HUDEP-2 (cell line): ENCODE results near the gene RFX8.
"Not testable (repeated sequence)": the region's sequence is repeated elsewhere in the genome, so short reads cannot be mapped to it uniquely, and the experiment has no call there.

ENCODE experiments used
- DNase-seq, 76 experiments: peaks; one replicate each; lab custom pipeline; 2025; ENCODE audit not compliant: unreplicated experiment in 76 of 76; lab: John Stamatoyannopoulos, UW

Gene RFX8

DNA sequence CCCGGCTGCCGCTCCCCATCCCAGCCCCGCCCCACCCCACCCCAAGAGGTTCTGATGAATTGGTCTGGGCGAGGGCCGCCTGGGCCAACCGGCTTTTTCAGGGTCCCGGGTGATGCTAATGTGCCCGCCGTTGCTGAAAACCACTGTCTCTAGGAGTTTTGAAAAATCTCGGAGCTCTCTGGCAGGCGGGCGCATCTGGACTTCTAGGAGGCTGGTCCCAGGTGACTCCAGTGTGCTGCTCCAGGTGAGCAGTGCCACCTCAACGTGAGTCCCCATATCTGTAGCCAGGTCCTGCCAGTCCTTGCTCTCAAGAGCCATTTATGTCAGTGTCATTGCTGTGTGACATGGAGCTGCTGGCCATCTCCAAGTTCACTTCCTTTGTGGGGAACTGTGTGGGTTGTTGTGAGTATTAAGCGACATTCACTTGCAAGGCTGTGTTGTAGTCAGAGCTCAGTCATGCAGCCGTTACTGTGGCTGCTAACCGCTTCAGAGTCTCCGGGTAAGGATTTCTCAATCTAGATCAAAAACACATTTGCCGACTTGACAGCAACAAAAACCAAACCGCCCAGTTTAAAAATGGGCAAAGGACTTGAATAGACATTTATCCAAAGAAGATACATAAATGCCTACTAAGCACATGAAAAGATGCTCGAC, at the start of gene RFX8:
TSS of gene RFX8 (minus strand) at position 382 of the 654 bp plus-strand sequence. CDS start 8,264 bp downstream, outside the sequence.
- DNase-seq, result no peak

- DNase-seq, result no peak
Observed at GRCh38 chr2:101521487-101521886, 46.6 kb upstream of the RFX8 start.

DNA sequence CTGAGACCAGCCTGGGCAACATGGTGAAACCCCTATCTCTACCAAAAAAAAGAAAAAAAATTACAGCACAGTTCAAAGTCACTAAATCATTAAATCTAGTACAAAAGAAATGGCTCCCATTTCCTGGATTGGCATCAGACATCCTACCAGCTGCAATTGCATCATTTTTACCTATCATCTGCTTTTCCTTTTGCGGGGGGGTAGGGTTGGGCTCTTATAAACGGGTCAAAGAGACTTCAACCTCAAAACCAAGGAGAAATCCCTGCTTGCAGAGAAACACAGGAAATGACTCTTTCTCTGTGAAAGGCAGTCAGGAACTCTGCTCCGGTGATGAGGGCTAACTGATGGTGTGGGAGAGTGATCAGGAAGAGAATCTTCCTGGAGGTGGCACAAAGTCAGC, 45.3 kb upstream of the RFX8 start:
- DNase-seq, result no peak

DNA sequence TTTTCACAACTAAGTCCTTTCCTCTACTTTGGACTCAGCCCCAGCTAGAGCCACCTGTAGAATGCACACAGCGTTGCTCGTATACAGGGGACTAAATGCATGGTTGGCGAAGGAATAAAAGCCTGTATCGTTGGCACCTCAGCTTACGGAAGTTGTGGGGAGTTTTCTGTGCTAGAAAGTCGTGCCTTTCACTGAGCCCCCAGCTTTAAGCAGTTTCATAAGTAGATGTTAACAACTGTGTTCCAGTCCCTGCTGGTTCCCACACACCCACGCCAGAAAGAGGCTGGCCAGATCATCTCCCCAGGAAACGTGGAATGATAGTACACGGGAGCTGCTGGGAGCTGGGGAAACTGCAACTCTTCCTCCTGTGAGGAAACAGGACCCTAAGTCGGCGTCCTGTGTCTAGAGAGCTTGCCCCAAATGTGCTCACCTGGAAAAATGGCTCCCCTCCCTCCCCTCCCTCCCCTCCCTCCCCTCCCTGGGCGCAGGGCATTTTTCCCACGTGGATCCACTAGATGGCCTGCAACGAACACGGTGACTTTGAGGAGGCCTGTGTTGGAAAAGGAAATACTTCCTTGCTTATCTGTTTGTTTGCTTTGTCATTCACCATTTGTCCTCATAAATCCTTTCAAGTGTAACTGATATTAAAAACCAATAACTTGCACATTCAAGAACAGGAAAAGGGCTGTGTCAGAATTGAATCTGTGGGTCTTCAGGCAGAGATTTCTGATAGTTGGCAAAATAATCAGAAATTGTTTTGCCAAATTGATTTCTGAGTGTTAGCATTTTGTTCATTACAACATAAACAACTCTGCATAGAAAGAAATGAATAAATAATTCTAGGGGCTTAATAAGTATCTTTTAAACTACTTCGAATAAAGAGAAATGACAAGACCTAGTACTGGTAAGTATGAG, 43.9 kb upstream of the RFX8 start:
- DNase-seq, result no peak

DNA sequence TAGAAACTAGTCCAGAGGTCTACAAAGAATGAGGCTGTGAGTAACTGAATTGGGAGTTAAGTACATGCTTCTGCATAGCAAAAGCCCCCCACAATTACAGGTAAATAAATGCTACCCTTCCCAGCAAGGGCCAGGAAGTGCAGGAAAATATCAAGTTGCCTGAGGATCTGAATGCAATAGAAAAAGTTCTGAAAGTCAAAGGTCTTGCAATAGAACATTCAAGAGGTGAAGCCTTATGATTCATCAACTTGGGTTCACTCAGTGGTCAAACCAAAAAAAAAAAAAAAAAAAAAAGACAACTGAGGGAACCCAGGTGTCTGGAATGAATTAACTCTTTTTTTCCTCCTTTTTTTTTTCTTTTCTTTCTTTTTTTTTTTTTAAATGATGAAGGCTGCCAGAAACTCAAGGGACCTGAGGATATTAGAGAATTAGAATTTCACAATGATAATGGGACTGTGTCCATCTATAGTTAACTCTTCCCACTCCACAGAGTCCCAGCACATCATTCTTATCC, 42.9 kb upstream of the RFX8 start:
- no peak for DNase-seq

GRCh38 chr2:101516823-101517690, 42.1 kb upstream of the RFX8 start:
- no peak for DNase-seq

- DNase-seq, result no peak
Observed at GRCh38 chr2:101516349-101516748, 41.4 kb upstream of the RFX8 start.

DNA sequence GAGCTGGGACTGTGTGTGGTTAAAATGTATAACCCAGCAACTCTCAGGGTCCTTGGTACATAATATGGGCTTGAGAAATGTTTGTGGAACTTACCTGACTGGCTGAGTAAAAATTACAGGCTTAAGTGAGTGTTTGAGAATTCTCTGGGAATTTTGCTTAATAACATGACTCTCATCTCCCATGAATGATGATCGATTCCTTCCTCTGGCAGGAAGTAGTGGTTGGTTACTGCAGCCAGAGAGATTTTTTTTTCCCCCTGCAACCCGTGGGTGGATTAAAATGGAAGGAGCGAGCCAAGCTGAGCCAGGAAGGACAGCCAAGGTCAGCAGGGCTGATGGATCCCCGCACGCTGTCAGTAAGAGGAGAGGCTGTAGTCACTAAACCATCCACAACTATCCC, 40.6 kb upstream of the RFX8 start:
- DNase-seq, result no peak

- no peak for DNase-seq
Observed at GRCh38 chr2:101512993-101513392, 38.1 kb upstream of the RFX8 start.

DNA sequence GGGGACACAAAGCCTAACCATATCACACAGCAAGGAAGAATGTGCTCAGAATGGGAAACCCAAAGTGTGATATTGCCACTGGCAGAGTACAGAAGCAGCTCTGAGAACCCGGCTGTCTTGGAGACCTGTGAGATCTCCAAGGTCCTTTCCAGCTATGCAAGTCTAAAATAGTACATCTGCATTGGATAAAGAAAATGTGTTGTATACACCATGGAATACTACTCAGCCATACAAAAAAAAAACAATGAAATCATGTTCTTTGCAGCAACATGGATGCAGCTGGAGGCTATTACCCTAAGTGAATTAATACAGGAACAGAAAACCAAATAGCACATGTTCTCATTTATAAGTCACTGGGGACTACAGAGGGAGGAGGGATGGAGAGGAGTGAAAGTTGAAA, 36.5 kb upstream of the RFX8 start:
- DNase-seq, result no peak

GRCh38 chr2:101509499-101510284, 34.8 kb upstream of the RFX8 start:
- DNase-seq, result no peak

GRCh38 chr2:101508636-101509035, 33.7 kb upstream of the RFX8 start:
- DNase-seq, result no peak

GRCh38 chr2:101505276-101505675, 30.4 kb upstream of the RFX8 start:
- not testable (repeated sequence) for DNase-seq

DNA sequence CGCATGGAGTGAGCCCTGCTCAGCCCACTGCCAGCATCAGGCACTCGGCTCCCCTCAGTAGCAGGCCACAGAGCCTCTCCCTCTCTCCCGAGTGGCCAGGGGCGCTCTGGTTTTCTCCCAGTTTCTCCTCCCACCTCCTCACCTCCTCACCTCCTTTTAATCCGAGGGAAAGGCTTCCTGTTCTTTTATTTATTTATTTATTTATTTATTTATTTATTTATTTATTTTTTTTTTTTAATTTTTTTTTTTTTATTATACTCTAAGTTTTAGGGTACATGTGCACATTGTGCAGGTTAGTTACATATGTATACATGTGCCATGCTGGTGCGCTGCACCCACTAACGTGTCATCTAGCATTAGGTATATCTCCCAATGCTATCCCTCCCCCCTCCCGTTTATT, 29.8 kb upstream of the RFX8 start:
- not testable (repeated sequence) for DNase-seq

- DNase-seq, result no peak
Observed at GRCh38 chr2:101502095-101502494, 27.2 kb upstream of the RFX8 start.

GRCh38 chr2:101501443-101501842, 26.5 kb upstream of the RFX8 start:
- peak in 2 of 76 experiments; percentile 5 to 6 for DNase-seq

GRCh38 chr2:101500860-101501259, 25.9 kb upstream of the RFX8 start:
- no peak for DNase-seq

- no peak for DNase-seq
Observed at GRCh38 chr2:101500180-101500579, 25.3 kb upstream of the RFX8 start.

DNA sequence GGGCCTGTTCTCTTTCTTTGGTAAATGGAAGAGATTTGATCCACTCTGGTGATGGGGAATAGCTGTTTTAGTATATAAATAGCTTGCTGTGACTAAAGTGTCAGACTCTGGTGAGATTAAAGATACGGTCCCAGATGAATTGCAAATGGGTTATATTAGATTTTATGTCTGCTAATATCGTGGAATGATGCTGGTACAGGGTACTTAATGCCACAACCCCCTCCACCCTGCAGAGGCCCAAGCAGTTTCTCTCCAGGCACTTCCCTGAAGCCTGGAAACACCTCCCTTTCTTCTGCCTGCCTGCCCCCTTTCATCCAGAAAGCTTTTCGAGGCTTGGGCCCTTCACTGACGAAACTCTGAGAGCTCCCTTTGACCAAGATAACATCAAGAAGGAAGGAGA, 21.4 kb upstream of the RFX8 start:
- no peak for DNase-seq

GRCh38 chr2:101492936-101493473, 18.1 kb upstream of the RFX8 start:
- DNase-seq, result no peak
